CD14-positive monocyte (primary cell): ENCODE data around the gene AAMP. TPM values are rescaled to one million over a fixed set of nuclear protein-coding genes. Genes with fewer than 3 reads are reported as not detected.

Source experiments
- DNase-seq, 3 donors: peaks; one replicate each; pipeline ENCODE4 v3.0.0-alpha.2; 2011 to 2022
- H2AFZ ChIP-seq: 2 replicates; pipeline ENCODE4 v1.6.0; 2012; ENCODE audit warnings: mild to moderate bottlenecking, low read depth, low read length, inconsistent platforms; ENCODE audit not compliant: insufficient read depth, poor library complexity, severe bottlenecking
- H3K27ac ChIP-seq, 2 donors: 1 replicate in 1 of 2; 2 replicates in 1 of 2; pipeline ENCODE4 v1.5.1; 2012 to 2013; ENCODE audit warnings: low read length in 2 of 2, control low read depth in 1 of 2, inconsistent platforms in 1 of 2, low read depth in 1 of 2, mild to moderate bottlenecking in 1 of 2
- H3K27me3 ChIP-seq, 2 donors: one replicate each; pipeline versions ENCODE4 v1.6.0 to v1.6.1; 2011 to 2013; ENCODE audit warnings: low read length in 2 of 2; ENCODE audit not compliant: control insufficient read depth in 2 of 2, insufficient read depth in 2 of 2
- H3K36me3 ChIP-seq, 2 donors: replicated peaks in 1 of 2; 1 replicate in 1 of 2; 2 replicates in 1 of 2; pipeline versions ENCODE4 v1.5.1 to v1.6.1; 2012 to 2013; ENCODE audit warnings: low read length in 2 of 2, control low read depth in 1 of 2, inconsistent platforms in 1 of 2, mild to moderate bottlenecking in 1 of 2; ENCODE audit not compliant: insufficient read depth in 2 of 2, control insufficient read depth in 1 of 2
- H3K4me1 ChIP-seq, 2 donors: 1 replicate in 1 of 2; 2 replicates in 1 of 2; pipeline versions ENCODE4 v1.5.1 to v1.6.1; 2012 to 2013; ENCODE audit warnings: low read length in 2 of 2, control low read depth in 1 of 2, inconsistent platforms in 1 of 2, mild to moderate bottlenecking in 1 of 2, moderate library complexity in 1 of 2; ENCODE audit not compliant: insufficient read depth in 2 of 2, control insufficient read depth in 1 of 2
- H3K4me2 ChIP-seq: replicated peaks from 2 replicates; pipeline ENCODE3; 2012; ENCODE audit warnings: low read length, moderate library complexity, mild to moderate bottlenecking; ENCODE audit not compliant: poor library complexity, severe bottlenecking; ENCODE audit errors: extremely low read depth
- H3K4me3 ChIP-seq, 3 experiments: fragments of 200-600 bp in 1 of 3; sonication (generic) in 1 of 3; replicated peaks in 1 of 3; 1 replicate in 2 of 3; 2 replicates in 1 of 3; pipeline ENCODE4 v1.5.1; 2011 to 2013; ENCODE audit warnings: low read length in 3 of 3, mild to moderate bottlenecking in 3 of 3, control low read depth in 2 of 3, low read depth in 2 of 3, inconsistent platforms in 1 of 3, moderate library complexity in 1 of 3
- H3K79me2 ChIP-seq: 2 replicates; pipeline ENCODE4 v1.6.0; 2012; ENCODE audit warnings: mild to moderate bottlenecking, control low read depth, inconsistent platforms, low read length, moderate library complexity; ENCODE audit not compliant: insufficient read depth
- H3K9ac ChIP-seq: 2 replicates; pipeline ENCODE4 v1.6.0; 2017; ENCODE audit warnings: low read length, mild to moderate bottlenecking; ENCODE audit not compliant: insufficient read depth, poor library complexity, severe bottlenecking
- H3K9me3 ChIP-seq, 2 donors: replicated peaks in 1 of 2; 1 replicate in 1 of 2; 2 replicates in 1 of 2; pipeline versions ENCODE4 v1.5.1 to v1.6.1; 2012 to 2013; ENCODE audit warnings: low read length in 2 of 2, control low read depth in 1 of 2; ENCODE audit not compliant: control insufficient read depth in 1 of 2, insufficient read depth in 1 of 2
- H4K20me1 ChIP-seq: 2 replicates; pipeline ENCODE4 v1.6.0; 2012; ENCODE audit warnings: mild to moderate bottlenecking, low read length, control low read depth, moderate library complexity; ENCODE audit not compliant: insufficient read depth
- H3K27ac Mint-ChIP-seq, 7 donors: one replicate each; pipeline ENCODE4 v1.8.0; 2020; ENCODE audit warnings: mild to moderate bottlenecking in 7 of 7, mixed read lengths in 7 of 7, moderate library complexity in 6 of 7, inconsistent platforms in 2 of 7
- H3K27me3 Mint-ChIP-seq, 3 donors: one replicate each; pipeline ENCODE4 v1.8.0; 2021 to 2022; ENCODE audit warnings: low read depth in 3 of 3, mild to moderate bottlenecking in 3 of 3, mixed read lengths in 3 of 3, moderate library complexity in 3 of 3, inconsistent platforms in 1 of 3
- H3K36me3 Mint-ChIP-seq, 2 donors: one replicate each; pipeline ENCODE4 v1.8.0; 2020; ENCODE audit warnings: mixed read lengths in 2 of 2, inconsistent platforms in 1 of 2, mild to moderate bottlenecking in 1 of 2
- H3K4me1 Mint-ChIP-seq: one replicate; pipeline ENCODE4 v1.8.0; 2020; ENCODE audit warnings: mild to moderate bottlenecking, mixed read lengths
- H3K4me3 Mint-ChIP-seq, 2 donors: one replicate each; pipeline ENCODE4 v1.8.0; 2020; ENCODE audit warnings: mild to moderate bottlenecking in 2 of 2, mixed read lengths in 2 of 2, moderate library complexity in 1 of 2
- H3K9me3 Mint-ChIP-seq, 7 donors: one replicate each; pipeline ENCODE4 v1.8.0; 2020 to 2022; ENCODE audit warnings: mixed read lengths in 7 of 7, mild to moderate bottlenecking in 6 of 7, moderate library complexity in 6 of 7, inconsistent platforms in 2 of 7
- CTCF ChIP-seq: fragments of 200-600 bp; IDR thresholded peaks from one replicate; pipeline ENCODE4 v1.8.0; 2022; ENCODE audit warnings: antibody characterized with exemption, mild to moderate bottlenecking
- WGBS: methylation state at CpG from one replicate; pipeline ENCODE4 v1.1.5; 2013; ENCODE audit warnings: missing lambda C conversion rate; ENCODE audit not compliant: insufficient coverage; 5-methylcytosine and 5-hydroxymethylcytosine counted together
- intact Hi-C, 2 donors: fragments of 100-400 bp; cut with micrococcal nuclease; formaldehyde crosslinking; loops; one replicate each; pipeline versions ENCODE4 v1.15.0 to v1.15.1; 2023
- polyA plus RNA-seq, 3 donors: library from polyadenylated mRNA; depleted of rRNA in 1 of 3; unstranded in 2 of 3; stranded (reverse) in 1 of 3; fragments of 300-500 nt in 2 of 3; fragments of >200 nt in 1 of 3; fragmentation: Illumina TruSeq in 2 of 3; gene quantifications; 1 replicate in 2 of 3; 2 replicates in 1 of 3; pipeline ENCODE4 v1.2.3, GENCODE V29; 2012 to 2021

AAMP gene
- polyA plus RNA-seq, 3 donors: 90.8 to 108 (median 98.7) TPM

GRCh38 chr2:218272531-218273212 lies 2.7 kb upstream of the AAMP start:
- H3K36me3 ChIP-seq: peaks cover 42 to 49% of the 10 kb centered on the region in 2 donors
- Mint-ChIP-seq H3K4me1 (peaks cover 53% of the 10 kb centered on the region), H3K9me3 (no peaks in the 10 kb centered on the region), H3K27me3 (peaks cover 0 to 3% (median 0%) of the 10 kb centered on the region in 3 donors), H3K27ac (peak overlapping the region; percentile 10 to 73 (median 61)), H3K36me3 (peaks cover 42 to 49% of the 10 kb centered on the region in 2 donors), H3K4me3 (no peak overlapping the region)
- peaks cover 70% of the 10 kb centered on the region for H3K79me2 ChIP-seq
- H2AFZ ChIP-seq: no peak overlapping the region
- peaks cover 74% of the 10 kb centered on the region for H4K20me1 ChIP-seq
- no peaks in the 10 kb centered on the region for H3K9me3 ChIP-seq
- intact Hi-C loops: loop anchor here (5.0 to 10.0 kb wide), 4 partner anchors 125 to 292 kb away; partner anchors contain the start of genes CTDSP1 (in 2 of the 2), CNOT9 (in 1 of the 2) and USP37 (in 1 of the 2)
- TF ChIP-seq CTCF: peak; percentile 89
- H3K9ac ChIP-seq: no peak overlapping the region
- no peak overlapping the region for H3K4me3 ChIP-seq
- H3K4me2 ChIP-seq: no peak overlapping the region
- H3K4me1 ChIP-seq: peaks cover 46 to 56% of the 10 kb centered on the region in 2 donors
- no peaks in the 10 kb centered on the region for H3K27me3 ChIP-seq
- DNase-seq: peak; percentile 73 to 80 (median 78)
- no peak overlapping the region for H3K27ac ChIP-seq
- 45% methylated on average over 13 of the region's 18 CpGs for WGBS

- H3K27me3 ChIP-seq: no peaks in the 10 kb centered on the region
- no peak overlapping the region for H3K4me3 ChIP-seq
- no peak overlapping the region for H3K4me3 Mint-ChIP-seq
- peaks cover 70% of the 10 kb centered on the region for H3K79me2 ChIP-seq
- 91% methylated on average over 3 of the region's 5 CpGs for WGBS
- H3K36me3 Mint-ChIP-seq: peaks cover 42 to 49% of the 10 kb centered on the region in 2 donors
- no peak for TF ChIP-seq CTCF
- H3K4me2 ChIP-seq: no peak overlapping the region
- H3K4me1 ChIP-seq: peaks cover 46 to 56% of the 10 kb centered on the region in 2 donors
- H3K9ac ChIP-seq: no peak overlapping the region
- H3K27ac ChIP-seq: peak overlapping the region in 1 of 2 donors; percentile 69
- no peak for DNase-seq
- peaks cover 57% of the 10 kb centered on the region for H3K4me1 Mint-ChIP-seq
- H3K9me3 ChIP-seq: no peaks in the 10 kb centered on the region
- peaks cover 42 to 49% of the 10 kb centered on the region in 2 donors for H3K36me3 ChIP-seq
- peaks cover 0 to 3% (median 0%) of the 10 kb centered on the region in 3 donors for H3K27me3 Mint-ChIP-seq
- H3K27ac Mint-ChIP-seq: peak overlapping the region; percentile 12 to 87 (median 58)
- H3K9me3 Mint-ChIP-seq: no peaks in the 10 kb centered on the region
- intact Hi-C loops: loop anchor here (5.0 to 10.0 kb wide), 4 partner anchors 125 to 293 kb away; partner anchors contain the start of genes CTDSP1 (in 2 of the 2), CNOT9 (in 1 of the 2) and USP37 (in 1 of the 2)
- no peak overlapping the region for H2AFZ ChIP-seq
- peaks cover 74% of the 10 kb centered on the region for H4K20me1 ChIP-seq
Observed at GRCh38 chr2:218271865-218272530, 2.1 kb upstream of the AAMP start.
